ENCODE data around the gene CLMP. TPM values are rescaled to one million over a fixed set of nuclear protein-coding genes. Genes with fewer than 3 reads are reported as not detected.

The CLMP gene
- total RNA-seq, 2 experiments from 2014 or later, result 0.14 to 0.15 TPM

DNA sequence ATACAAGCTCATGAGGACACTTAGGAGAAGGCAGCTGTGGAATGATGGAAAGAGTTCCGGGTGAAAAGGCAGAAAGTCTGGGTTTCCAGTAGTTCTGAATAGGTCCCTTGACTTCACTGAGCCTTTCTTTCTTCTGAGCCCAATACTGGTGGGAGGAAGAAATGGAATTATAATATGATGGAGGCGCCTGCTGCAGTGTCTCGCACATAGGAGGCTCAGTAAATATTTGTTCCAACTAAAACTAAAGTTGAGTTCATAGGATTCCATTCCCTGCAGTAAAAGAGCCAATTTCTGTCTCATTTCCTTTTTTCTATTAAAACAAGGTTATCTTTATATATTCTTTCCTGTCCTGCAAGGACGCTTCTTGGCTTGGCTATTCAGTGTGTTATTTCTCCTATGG, 5.2 kb upstream of the CLMP start:
- intact Hi-C loops (cut with micrococcal nuclease), result no loop called here

GRCh38 chr11:123197711-123198110, 2.7 kb upstream of the CLMP start:
- Mint-ChIP-seq H3K4me1 (ENCODE audit: low read depth) (peaks cover 11% of the 10 kb centered on the region), H3K9me3 (no peaks in the 10 kb centered on the region), H3K4me3 (no peak overlapping the region), H3K27me3 (ENCODE audit: low read depth) (peaks cover 40% of the 10 kb centered on the region), H3K27ac (no peak overlapping the region), H3K36me3 (ENCODE audit: low read depth) (no peaks in the 10 kb centered on the region)
- CTCF ChIA-PET, result no interaction called here
- DNase-seq, result peak; percentile 6
- intact Hi-C loops (cut with micrococcal nuclease), result no loop called here

More for the DNA sequence above, 5.2 kb upstream of the CLMP start:
- no peak overlapping the region for H3K4me3 Mint-ChIP-seq
- peaks cover 6% of the 10 kb centered on the region for H3K4me1 Mint-ChIP-seq (ENCODE audit: low read depth)
- no peaks in the 10 kb centered on the region for H3K9me3 Mint-ChIP-seq
- no peak overlapping the region for H3K27ac Mint-ChIP-seq
- peaks cover 26% of the 10 kb centered on the region for H3K27me3 Mint-ChIP-seq (ENCODE audit: low read depth)
- H3K36me3 Mint-ChIP-seq (ENCODE audit: low read depth), result no peaks in the 10 kb centered on the region
- no peak for DNase-seq
- CTCF ChIA-PET, result interaction anchor here (0.6 kb wide), 1 partner anchor 52 kb away, joined by 4 read pairs; no protein-coding TSS in a partner anchor

DNA sequence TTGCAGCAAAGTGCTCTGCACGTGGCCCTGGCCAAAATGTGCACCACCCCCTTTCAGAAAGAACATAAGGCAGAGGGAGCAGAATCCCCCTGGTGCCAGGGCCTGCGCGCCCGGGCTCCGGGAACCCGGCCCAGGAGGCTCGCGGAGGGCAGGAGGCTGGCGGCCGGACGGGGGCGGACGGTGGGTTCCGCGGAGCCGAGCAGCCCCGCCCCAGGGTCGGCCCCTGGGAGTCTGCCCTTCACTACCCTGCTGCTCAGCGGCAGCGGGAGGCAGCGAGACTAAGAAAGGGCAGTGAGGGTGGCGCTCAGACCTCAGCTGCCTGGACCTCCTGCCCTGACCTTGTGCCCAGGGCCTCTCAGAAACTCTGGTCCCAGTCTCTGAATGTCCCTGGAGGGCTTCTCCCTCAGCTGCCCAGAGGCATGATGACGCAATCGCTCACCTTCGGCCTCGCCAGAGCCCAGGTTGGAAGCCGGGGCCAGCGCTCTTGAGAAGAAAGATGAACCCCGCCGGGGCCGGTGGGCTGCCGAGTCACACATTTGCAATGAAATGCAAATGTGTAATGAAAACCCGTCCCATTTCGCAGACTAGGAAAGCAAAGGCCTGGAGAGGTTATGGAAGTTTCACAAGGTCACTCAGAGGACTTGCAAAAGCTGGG, 1.1 kb upstream of the CLMP start:
- H3K36me3 Mint-ChIP-seq (ENCODE audit: low read depth), result no peaks in the 10 kb centered on the region
- no peaks in the 10 kb centered on the region for H3K9me3 Mint-ChIP-seq
- peaks cover 20% of the 10 kb centered on the region for H3K4me1 Mint-ChIP-seq (ENCODE audit: low read depth)
- no peak for DNase-seq
- CTCF ChIA-PET, result interaction anchor here (0.9 kb wide), 1 partner anchor 65 kb away, joined by 3 read pairs; no protein-coding TSS in a partner anchor
- peak overlapping the region; percentile 66 for H3K4me3 Mint-ChIP-seq
- no peak overlapping the region for H3K27ac Mint-ChIP-seq
- intact Hi-C loops (cut with micrococcal nuclease), result no loop called here
- H3K27me3 Mint-ChIP-seq (ENCODE audit: low read depth), result peaks cover 47% of the 10 kb centered on the region

- no peaks in the 10 kb centered on the region for H3K9me3 Mint-ChIP-seq
- peaks cover 49% of the 10 kb centered on the region for H3K27me3 Mint-ChIP-seq (ENCODE audit: low read depth)
- H3K4me3 Mint-ChIP-seq, result no peak overlapping the region
- peaks cover 20% of the 10 kb centered on the region for H3K4me1 Mint-ChIP-seq (ENCODE audit: low read depth)
- DNase-seq, result no peak
- H3K36me3 Mint-ChIP-seq (ENCODE audit: low read depth), result no peaks in the 10 kb centered on the region
- CTCF ChIA-PET, result interaction anchor here (0.8 to 1.0 kb wide), 2 partner anchors 53 to 283 kb away, joined by 3 read pairs; no protein-coding TSS in a partner anchor
- intact Hi-C loops (cut with micrococcal nuclease), result no loop called here
- no peak overlapping the region for H3K27ac Mint-ChIP-seq
These were observed 486 bp downstream of the CLMP start for GRCh38 chr11:123194337-123195187.

- Mint-ChIP-seq H3K4me3 (no peak overlapping the region), H3K9me3 (no peaks in the 10 kb centered on the region), H3K36me3 (ENCODE audit: low read depth) (no peaks in the 10 kb centered on the region), H3K27ac (no peak overlapping the region), H3K4me1 (ENCODE audit: low read depth) (peaks cover 20% of the 10 kb centered on the region), H3K27me3 (ENCODE audit: low read depth) (peaks cover 47% of the 10 kb centered on the region)
- no peak for DNase-seq
- intact Hi-C loops (cut with micrococcal nuclease), result no loop called here
- CTCF ChIA-PET, result no interaction called here
These were observed 1.3 kb downstream of the CLMP start for GRCh38 chr11:123193742-123194141.

DNA sequence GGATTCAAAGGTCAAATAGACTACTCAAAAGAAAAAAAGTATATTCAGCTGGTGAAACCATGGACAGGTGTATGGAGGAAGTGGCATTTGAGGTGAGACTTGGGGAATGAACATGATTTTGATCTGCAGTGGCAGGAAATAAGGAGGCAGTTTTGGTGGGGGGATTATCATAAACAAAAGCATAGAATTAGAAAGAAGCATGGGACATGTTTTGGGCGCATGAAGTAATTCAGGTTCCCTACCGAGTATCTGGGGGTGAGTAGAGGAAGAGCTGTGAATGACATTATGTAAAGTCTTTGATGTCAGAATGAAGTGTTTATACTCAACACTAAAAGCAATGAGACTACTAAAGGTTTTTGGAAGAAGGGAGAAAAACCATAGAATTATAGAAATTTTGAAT, 3.1 kb downstream of the CLMP start:
- DNase-seq, result no peak
- no peaks in the 10 kb centered on the region for H3K9me3 Mint-ChIP-seq
- H3K27me3 Mint-ChIP-seq (ENCODE audit: low read depth), result peaks cover 50% of the 10 kb centered on the region
- no peak overlapping the region for H3K27ac Mint-ChIP-seq
- H3K36me3 Mint-ChIP-seq (ENCODE audit: low read depth), result no peaks in the 10 kb centered on the region
- CTCF ChIA-PET, result no interaction called here
- intact Hi-C loops (cut with micrococcal nuclease), result no loop called here
- peaks cover 23% of the 10 kb centered on the region for H3K4me1 Mint-ChIP-seq (ENCODE audit: low read depth)
- no peak overlapping the region for H3K4me3 Mint-ChIP-seq

- intact Hi-C loops (cut with micrococcal nuclease), result no loop called here
- H3K27ac Mint-ChIP-seq, result no peak overlapping the region
- no peak for DNase-seq
- H3K27me3 Mint-ChIP-seq (ENCODE audit: low read depth), result peaks cover 43% of the 10 kb centered on the region
- peaks cover 20% of the 10 kb centered on the region for H3K4me1 Mint-ChIP-seq (ENCODE audit: low read depth)
- H3K9me3 Mint-ChIP-seq, result no peaks in the 10 kb centered on the region
- CTCF ChIA-PET, result interaction anchor here (0.9 kb wide), 1 partner anchor 44 kb away, joined by 3 read pairs; no protein-coding TSS in a partner anchor
- H3K4me3 Mint-ChIP-seq, result no peak overlapping the region
- H3K36me3 Mint-ChIP-seq (ENCODE audit: low read depth), result no peaks in the 10 kb centered on the region
These were observed 4.5 kb downstream of the CLMP start for GRCh38 chr11:123190518-123190917.

DNA sequence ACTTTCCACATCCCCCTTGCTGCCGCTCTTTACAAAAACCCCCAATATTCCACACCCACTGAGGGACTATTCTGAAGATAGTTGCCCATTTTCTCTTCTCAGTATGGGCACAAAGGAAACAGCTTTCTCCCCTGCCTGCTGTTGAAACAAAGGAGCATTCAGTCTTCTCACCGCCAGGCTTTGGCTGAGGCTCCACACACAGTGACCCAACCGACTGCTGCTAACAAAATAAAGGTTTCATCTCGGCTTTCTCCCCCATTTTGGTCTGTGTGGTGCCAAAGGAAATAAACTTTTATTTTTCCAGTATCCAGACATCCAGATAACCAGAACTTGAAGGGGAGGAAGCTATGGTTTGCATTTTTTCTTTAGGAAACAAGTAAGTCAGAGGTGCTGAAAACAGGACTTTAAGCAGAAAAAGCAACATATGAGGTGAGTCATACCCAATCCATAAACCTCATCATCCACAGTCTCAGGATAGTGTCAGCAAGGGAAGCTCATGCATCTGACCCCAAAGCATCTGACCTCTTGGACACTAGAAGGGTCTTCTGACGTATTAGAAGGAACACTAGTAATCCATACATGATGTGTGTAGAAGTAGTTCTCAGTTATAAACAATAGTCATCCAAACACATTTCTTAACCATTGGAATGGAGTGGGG, 6.4 kb downstream of the CLMP start:
- peaks cover 17% of the 10 kb centered on the region for H3K4me1 Mint-ChIP-seq (ENCODE audit: low read depth)
- H3K4me3 Mint-ChIP-seq, result no peak overlapping the region
- CTCF ChIA-PET, result interaction anchor here (0.6 to 1.4 kb wide), 3 partner anchors 59 to 78 kb away, joined by 3 to 5 read pairs (median 3); no protein-coding TSS in a partner anchor
- H3K27me3 Mint-ChIP-seq (ENCODE audit: low read depth), result peaks cover 32% of the 10 kb centered on the region
- no peak overlapping the region for H3K27ac Mint-ChIP-seq
- DNase-seq, result no peak
- H3K36me3 Mint-ChIP-seq (ENCODE audit: low read depth), result no peaks in the 10 kb centered on the region
- no peaks in the 10 kb centered on the region for H3K9me3 Mint-ChIP-seq
- intact Hi-C loops (cut with micrococcal nuclease), result no loop called here

DNA sequence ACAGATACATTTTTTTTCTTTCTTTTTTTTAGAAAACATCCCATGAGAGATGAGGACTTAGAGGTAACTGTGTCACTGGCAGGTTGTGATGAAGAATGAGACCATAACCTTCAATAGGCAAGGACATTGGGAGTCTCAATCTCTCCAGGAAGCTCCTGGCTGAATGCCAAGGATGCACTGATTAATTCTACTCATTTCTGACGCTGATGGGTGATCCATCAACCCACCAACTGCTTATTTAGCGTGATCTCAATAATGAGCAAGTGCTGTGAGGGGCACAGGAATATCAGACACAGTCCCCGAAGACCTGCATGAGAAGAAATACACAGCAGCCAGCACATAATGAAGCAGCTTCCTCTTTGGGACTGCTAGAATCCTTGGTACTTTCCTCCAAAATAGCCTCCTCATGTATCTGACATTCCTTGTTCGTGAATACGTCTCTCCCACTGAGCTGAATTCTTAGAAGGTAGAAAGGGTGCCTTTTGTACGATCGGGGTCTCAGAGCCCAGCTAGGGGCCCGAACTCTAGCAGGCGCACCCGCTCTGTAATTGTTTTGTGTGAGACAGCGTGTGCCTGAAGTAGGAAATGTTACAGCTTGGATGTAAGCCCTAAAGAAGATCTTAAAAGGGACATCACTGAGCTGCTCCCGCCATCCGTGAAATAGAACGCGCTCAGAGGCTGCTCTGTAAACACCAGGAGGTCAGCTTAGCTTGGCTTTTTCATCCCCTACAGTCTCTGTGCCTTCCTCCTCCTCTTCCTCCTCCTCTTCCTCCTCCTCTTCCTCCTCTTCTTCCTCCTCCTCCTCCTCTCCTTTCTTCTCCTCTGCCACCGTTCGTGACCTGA, 7.2 kb downstream of the CLMP start:
- H3K36me3 Mint-ChIP-seq (ENCODE audit: low read depth), result no peaks in the 10 kb centered on the region
- DNase-seq, result no peak
- intact Hi-C loops (cut with micrococcal nuclease), result no loop called here
- CTCF ChIA-PET, result interaction anchor here (0.6 to 1.4 kb wide), 3 partner anchors 59 to 78 kb away, joined by 3 to 5 read pairs (median 3); no protein-coding TSS in a partner anchor
- H3K4me1 Mint-ChIP-seq (ENCODE audit: low read depth), result peaks cover 14% of the 10 kb centered on the region
- H3K9me3 Mint-ChIP-seq, result no peaks in the 10 kb centered on the region
- H3K27me3 Mint-ChIP-seq (ENCODE audit: low read depth), result peaks cover 30% of the 10 kb centered on the region
- H3K27ac Mint-ChIP-seq, result no peak overlapping the region
- H3K4me3 Mint-ChIP-seq, result no peak overlapping the region

- CTCF ChIA-PET, result no interaction called here
These were observed 7.8 kb downstream of the CLMP start for GRCh38 chr11:123187248-123187647.

GRCh38 chr11:123186286-123186685, 8.8 kb downstream of the CLMP start:
- no peak for DNase-seq
- Mint-ChIP-seq H3K9me3 (no peaks in the 10 kb centered on the region), H3K36me3 (ENCODE audit: low read depth) (no peaks in the 10 kb centered on the region), H3K27me3 (ENCODE audit: low read depth) (peaks cover 21% of the 10 kb centered on the region), H3K4me1 (ENCODE audit: low read depth) (peaks cover 3% of the 10 kb centered on the region), H3K27ac (no peak overlapping the region), H3K4me3 (no peak overlapping the region)
- intact Hi-C loops (cut with micrococcal nuclease), result no loop called here
- CTCF ChIA-PET, result interaction anchor here (0.9 kb wide), 1 partner anchor 61 kb away, joined by 4 read pairs; no protein-coding TSS in a partner anchor

More at GRCh38 chr11:123187248-123187647, 7.8 kb downstream of the CLMP start:
- Mint-ChIP-seq H3K4me3 (no peak overlapping the region), H3K36me3 (ENCODE audit: low read depth) (no peaks in the 10 kb centered on the region), H3K27me3 (ENCODE audit: low read depth) (peaks cover 25% of the 10 kb centered on the region), H3K4me1 (ENCODE audit: low read depth) (peaks cover 8% of the 10 kb centered on the region), H3K9me3 (no peaks in the 10 kb centered on the region), H3K27ac (no peak overlapping the region)
- intact Hi-C loops (cut with micrococcal nuclease), result no loop called here
- no peak for DNase-seq

Data from activated naive CD4-positive, alpha-beta T cell treated with anti-CD3 and anti-CD28 coated beads for 36 hours (primary cell).